GM12874 (cell line): ENCODE data around the gene SLC38A10.

Experiments used
- TF ChIP-seq, protein P1 (sequence below): IDR thresholded peaks from 2 replicates; pipeline ENCODE4 v1.5.1; 2011; ENCODE audit warnings: low read depth, mild to moderate bottlenecking, control low read depth, low read length, moderate library complexity; ENCODE audit not compliant: insufficient read depth

SLC38A10 gene

DNA sequence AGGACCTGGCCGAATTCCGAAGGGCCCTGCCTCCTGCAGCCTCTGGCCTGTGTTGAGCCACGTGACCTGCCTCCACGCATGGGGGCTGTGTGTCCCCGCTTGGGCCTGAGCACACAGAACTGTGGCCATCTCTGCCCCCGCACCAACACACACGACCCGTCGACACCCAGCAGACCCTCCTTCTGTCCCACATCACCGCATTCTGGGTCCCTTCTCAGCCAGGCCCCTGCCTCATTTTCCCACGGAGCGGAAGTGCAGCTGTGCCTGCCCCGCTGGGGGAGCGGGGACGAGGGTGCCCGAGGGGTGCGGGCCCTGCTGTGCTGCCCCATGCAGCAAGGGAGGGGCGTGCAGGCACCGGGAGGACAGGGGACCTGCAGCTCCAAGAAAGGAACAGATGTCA lies 37.6 kb downstream of the SLC38A10 start:
- TF ChIP-seq, protein P1, sequence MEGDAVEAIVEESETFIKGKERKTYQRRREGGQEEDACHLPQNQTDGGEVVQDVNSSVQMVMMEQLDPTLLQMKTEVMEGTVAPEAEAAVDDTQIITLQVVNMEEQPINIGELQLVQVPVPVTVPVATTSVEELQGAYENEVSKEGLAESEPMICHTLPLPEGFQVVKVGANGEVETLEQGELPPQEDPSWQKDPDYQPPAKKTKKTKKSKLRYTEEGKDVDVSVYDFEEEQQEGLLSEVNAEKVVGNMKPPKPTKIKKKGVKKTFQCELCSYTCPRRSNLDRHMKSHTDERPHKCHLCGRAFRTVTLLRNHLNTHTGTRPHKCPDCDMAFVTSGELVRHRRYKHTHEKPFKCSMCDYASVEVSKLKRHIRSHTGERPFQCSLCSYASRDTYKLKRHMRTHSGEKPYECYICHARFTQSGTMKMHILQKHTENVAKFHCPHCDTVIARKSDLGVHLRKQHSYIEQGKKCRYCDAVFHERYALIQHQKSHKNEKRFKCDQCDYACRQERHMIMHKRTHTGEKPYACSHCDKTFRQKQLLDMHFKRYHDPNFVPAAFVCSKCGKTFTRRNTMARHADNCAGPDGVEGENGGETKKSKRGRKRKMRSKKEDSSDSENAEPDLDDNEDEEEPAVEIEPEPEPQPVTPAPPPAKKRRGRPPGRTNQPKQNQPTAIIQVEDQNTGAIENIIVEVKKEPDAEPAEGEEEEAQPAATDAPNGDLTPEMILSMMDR: no peak

DNA sequence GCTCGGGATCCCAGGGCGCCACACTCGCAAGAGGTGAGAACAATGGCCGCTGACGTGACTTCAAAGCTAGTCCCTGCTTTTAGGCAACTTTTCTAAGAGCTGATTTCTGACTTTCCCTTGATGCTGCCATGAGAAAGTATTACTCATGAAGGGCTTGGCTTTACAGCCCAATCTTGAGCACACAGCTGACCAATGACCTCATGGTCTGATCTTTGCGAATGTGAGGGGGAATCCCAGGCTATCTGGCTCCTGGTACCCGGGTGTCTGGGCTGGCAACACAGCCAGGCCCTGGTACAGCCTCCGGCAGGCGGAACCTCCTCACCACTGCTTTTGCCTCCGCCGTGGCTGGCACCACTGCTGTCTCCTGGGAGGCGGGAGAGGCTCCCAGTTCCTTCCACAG lies 38.5 kb downstream of the SLC38A10 start:
- TF ChIP-seq, protein P1: no peak

DNA sequence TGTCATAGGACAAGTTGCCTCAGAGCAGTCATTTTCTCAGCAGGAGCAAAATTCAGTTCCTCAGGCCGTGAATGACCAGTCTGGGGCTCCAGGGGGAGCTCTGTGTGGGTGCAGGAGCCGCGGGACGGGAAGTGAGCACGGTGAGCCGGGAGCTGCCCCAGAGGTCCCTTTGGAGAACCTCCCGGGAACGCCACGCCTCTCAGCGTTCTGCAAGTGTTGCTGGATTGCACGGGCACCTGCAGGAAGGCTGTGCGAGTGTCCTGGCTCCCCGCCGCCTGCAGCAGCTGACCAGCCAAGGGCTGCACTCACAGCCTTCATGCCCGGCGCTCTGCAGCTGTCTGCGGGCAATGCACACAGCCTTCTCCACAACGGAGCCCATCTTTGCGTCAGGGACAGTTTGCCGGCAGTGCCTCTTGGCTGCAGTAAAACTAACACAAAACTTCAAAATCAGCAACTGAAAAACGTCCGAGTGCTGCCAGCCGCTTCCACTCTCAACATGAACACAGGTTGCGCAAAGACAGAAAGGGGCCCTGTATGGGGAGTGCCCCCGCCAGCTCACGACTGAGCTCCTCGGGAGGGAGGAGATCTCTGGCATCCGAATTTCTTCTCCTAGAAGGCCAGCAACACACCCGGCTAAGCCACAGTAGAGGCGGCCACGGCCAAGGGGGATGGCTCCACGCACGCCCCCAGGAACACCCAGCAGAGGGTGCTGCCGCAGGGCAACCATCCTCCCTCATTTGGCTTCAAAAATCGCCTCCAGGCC lies 40.0 kb downstream of the SLC38A10 start:
- TF ChIP-seq, protein P1: no peak

DNA sequence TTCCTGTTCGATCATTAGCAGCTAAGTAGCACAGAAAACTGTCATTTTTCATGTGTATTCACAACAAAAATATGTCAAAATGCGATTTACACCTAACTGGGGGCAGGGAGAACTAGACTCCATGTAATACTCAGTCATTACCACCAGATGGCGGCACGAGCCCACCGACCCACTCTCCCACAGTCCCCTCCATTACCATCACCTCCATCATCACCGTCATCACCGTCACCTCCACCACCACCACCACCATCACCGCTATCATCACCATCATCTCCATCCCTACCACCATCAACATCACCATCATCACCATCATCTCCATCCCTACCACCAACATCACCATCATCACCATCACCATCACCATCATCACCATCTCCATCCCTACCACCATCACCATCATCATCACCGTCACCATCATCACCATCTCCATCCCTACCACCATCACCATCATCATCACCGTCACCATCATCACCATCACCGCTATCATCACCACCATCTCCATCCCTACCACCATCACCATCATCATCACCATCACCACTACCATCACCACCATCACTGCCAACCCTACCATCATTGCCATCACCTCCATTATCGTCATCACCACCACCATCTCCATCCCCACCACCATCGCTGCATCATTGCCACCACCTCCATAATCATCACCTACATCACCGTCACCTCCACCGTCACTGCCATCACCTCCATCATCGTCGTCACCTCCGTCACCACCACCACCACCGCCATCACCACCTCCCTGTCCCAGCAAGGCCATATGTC lies 41.6 kb downstream of the SLC38A10 start:
- TF ChIP-seq, protein P1: peak; percentile 80

DNA sequence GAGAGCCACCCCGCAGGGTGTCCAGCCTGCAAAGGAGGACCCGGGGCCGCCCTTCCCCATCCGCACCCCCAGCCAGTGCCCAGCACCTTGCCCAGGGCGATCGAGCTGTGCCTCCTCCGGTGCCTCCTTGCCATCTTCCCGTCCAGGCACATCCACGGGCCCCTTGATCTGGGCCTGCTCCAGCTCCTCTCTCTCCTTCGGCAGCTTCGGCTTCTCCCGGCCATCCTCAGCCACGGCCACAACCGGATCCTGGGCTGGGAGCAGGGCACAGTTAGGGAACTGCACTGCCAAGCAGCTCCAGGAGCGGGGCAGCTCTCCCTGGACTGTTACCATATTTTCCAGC lies 42.1 kb downstream of the SLC38A10 start:
- TF ChIP-seq, protein P1: no peak

DNA sequence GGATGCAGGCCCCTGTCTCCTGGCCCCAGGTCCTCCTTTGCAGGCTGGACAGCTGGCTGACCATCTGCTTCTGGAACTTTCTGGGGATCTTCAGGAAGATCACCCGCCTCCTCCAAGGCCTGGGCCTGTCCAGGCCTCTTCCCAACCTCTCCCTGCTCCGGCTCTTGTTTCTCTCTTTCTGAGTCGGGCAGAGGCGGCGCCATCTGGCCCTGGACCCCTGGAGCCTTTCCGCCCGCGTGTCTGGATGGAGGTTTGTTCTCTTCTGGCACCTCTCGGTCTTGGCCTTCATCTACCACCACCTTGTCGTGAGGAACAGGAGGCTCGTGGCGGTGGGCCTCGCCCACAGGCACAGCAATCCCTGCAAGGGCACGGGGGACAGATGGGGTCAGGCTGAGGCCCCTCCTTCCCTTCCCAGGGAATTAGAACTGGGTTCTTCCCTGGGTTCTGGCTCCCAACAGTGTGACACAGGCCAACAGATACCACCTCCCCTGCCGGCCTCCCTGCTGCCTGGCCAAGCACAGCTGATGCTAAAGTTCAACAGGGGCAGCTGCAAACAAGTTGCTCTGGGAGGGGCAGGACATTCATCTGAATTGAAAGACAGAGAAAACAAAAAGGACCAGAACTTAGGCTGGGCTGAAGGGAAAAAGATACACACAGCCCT lies 42.7 kb downstream of the SLC38A10 start:
- TF ChIP-seq, protein P1: no peak

DNA sequence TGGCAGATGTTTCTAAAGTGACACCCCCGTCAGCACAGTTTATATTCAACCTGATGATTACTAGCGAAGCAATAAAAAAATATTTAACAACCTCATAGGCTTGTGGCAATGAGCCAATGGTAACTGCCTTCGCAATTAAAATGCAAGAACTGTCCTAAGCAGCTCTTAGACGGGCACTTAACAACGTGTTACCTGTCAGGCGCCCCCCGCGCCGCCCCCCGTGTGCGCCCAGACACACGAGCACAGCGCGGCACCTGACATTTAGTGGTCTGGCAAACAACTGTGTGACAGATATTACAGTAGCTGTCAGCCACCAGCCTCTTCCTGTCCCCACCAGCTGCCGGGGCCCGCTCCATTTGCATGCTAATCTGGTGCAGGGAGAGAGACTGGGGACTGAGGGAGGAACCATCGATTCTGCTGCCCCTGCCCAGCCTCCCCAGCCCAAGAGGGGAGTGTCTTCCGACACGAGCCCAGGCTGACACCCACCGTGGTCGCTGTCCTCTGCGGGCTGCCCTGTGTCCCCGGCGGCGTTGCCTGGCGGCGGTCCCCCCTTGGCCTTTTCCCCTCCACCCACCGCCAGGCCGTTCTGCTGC lies 43.3 kb downstream of the SLC38A10 start:
- TF ChIP-seq, protein P1: no peak
